ENCODE data around the gene SEC31B. TPM values are rescaled to one million over a fixed set of nuclear protein-coding genes. Genes with fewer than 3 reads are reported as not detected.

Gene SEC31B
- total RNA-seq, 1 donor from 2014 or later, result 19.6 TPM

- Mint-ChIP-seq H3K27me3 (ENCODE audit: unreplicated experiment) (no peaks in the 10 kb centered on the region), H3K27ac (ENCODE audit: unreplicated experiment) (no peak overlapping the region)
These were observed 8.9 kb downstream of the SEC31B start for GRCh38 chr10:100510533-100511308.

GRCh38 chr10:100509241-100509840 is 10.3 kb downstream of the SEC31B start:
- no peaks in the 10 kb centered on the region for H3K9me3 Mint-ChIP-seq (ENCODE audit: unreplicated experiment)
- DNase-seq (ENCODE audit: extremely low spot score, unreplicated experiment), result no peak
- peaks cover 20% of the 10 kb centered on the region for H3K36me3 Mint-ChIP-seq (ENCODE audit: unreplicated experiment)
- H3K4me1 Mint-ChIP-seq (ENCODE audit: unreplicated experiment), result peaks cover 22% of the 10 kb centered on the region
- H3K4me3 Mint-ChIP-seq (ENCODE audit: unreplicated experiment), result no peak overlapping the region
- TF ChIP-seq CTCF (IDR thresholded peaks at IDR 0.05), result no peak
- H3K27me3 Mint-ChIP-seq (ENCODE audit: unreplicated experiment), result no peaks in the 10 kb centered on the region
- H3K27ac Mint-ChIP-seq (ENCODE audit: unreplicated experiment), result no peak overlapping the region

More at GRCh38 chr10:100510533-100511308, 8.9 kb downstream of the SEC31B start:
- TF ChIP-seq CTCF (IDR thresholded peaks at IDR 0.05), result no peak
- no peak for DNase-seq (ENCODE audit: extremely low spot score, unreplicated experiment)
- Mint-ChIP-seq H3K4me3 (ENCODE audit: unreplicated experiment) (no peak overlapping the region), H3K9me3 (ENCODE audit: unreplicated experiment) (no peaks in the 10 kb centered on the region), H3K36me3 (ENCODE audit: unreplicated experiment) (peaks cover 21% of the 10 kb centered on the region), H3K4me1 (ENCODE audit: unreplicated experiment) (peaks cover 12% of the 10 kb centered on the region)

- Mint-ChIP-seq H3K4me1 (ENCODE audit: unreplicated experiment) (peaks cover 28% of the 10 kb centered on the region), H3K4me3 (ENCODE audit: unreplicated experiment) (no peak overlapping the region), H3K27ac (ENCODE audit: unreplicated experiment) (no peak overlapping the region), H3K9me3 (ENCODE audit: unreplicated experiment) (no peaks in the 10 kb centered on the region), H3K36me3 (ENCODE audit: unreplicated experiment) (peaks cover 20% of the 10 kb centered on the region), H3K27me3 (ENCODE audit: unreplicated experiment) (no peaks in the 10 kb centered on the region)
- peak; percentile 79 for TF ChIP-seq CTCF (IDR thresholded peaks at IDR 0.05)
- no peak for DNase-seq (ENCODE audit: extremely low spot score, unreplicated experiment)
These were observed 10.9 kb downstream of the SEC31B start for GRCh38 chr10:100508691-100509150.

- Mint-ChIP-seq H3K27ac (ENCODE audit: unreplicated experiment) (no peak overlapping the region), H3K9me3 (ENCODE audit: unreplicated experiment) (no peaks in the 10 kb centered on the region), H3K27me3 (ENCODE audit: unreplicated experiment) (no peaks in the 10 kb centered on the region), H3K36me3 (ENCODE audit: unreplicated experiment) (peaks cover 20% of the 10 kb centered on the region), H3K4me1 (ENCODE audit: unreplicated experiment) (peaks cover 30% of the 10 kb centered on the region), H3K4me3 (ENCODE audit: unreplicated experiment) (no peak overlapping the region)
- no peak for DNase-seq (ENCODE audit: extremely low spot score, unreplicated experiment)
- no peak for TF ChIP-seq CTCF (IDR thresholded peaks at IDR 0.05)
These were observed 11.4 kb downstream of the SEC31B start for GRCh38 chr10:100508266-100508665.

GRCh38 chr10:100507357-100507732 is 12.3 kb downstream of the SEC31B start:
- Mint-ChIP-seq H3K9me3 (ENCODE audit: unreplicated experiment) (no peaks in the 10 kb centered on the region), H3K4me3 (ENCODE audit: unreplicated experiment) (no peak overlapping the region), H3K27ac (ENCODE audit: unreplicated experiment) (no peak overlapping the region), H3K27me3 (ENCODE audit: unreplicated experiment) (no peaks in the 10 kb centered on the region), H3K36me3 (ENCODE audit: unreplicated experiment) (peaks cover 19% of the 10 kb centered on the region), H3K4me1 (ENCODE audit: unreplicated experiment) (peaks cover 38% of the 10 kb centered on the region)
- DNase-seq (ENCODE audit: extremely low spot score, unreplicated experiment), result no peak
- TF ChIP-seq CTCF (IDR thresholded peaks at IDR 0.05), result no peak
